MM.1S (cell line): ENCODE measurements around the gene MAP3K8.

Source experiments
- DNase-seq: peaks from one replicate; pipeline ENCODE4 v3.0.0-alpha.2; 2015
- H2AFZ ChIP-seq: fragments of 300-600 bp; sonication (generic); 2 replicates; pipeline ENCODE4 v1.6.0; 2016; ENCODE audit warnings: antibody characterized with exemption, low read length
- H3F3A ChIP-seq: fragments of 300-600 bp; sonication (generic); 2 replicates; pipeline ENCODE4 v1.6.1; 2016; ENCODE audit warnings: mild to moderate bottlenecking, antibody characterized with exemption, low read length, moderate library complexity, mixed read lengths; ENCODE audit not compliant: insufficient read depth
- H3K27ac ChIP-seq: fragments of 300-600 bp; sonication (generic); 2 replicates; pipeline ENCODE4 v1.5.1; 2016; ENCODE audit warnings: mild to moderate bottlenecking, low read length
- H3K27me3 ChIP-seq: fragments of 300-600 bp; sonication (generic); replicated peaks from 2 replicates; pipeline ENCODE4 v1.6.0; 2016; ENCODE audit warnings: low read length; ENCODE audit not compliant: insufficient read depth
- H3K36me3 ChIP-seq: fragments of 300-600 bp; sonication (generic); replicated peaks from 2 replicates; pipeline ENCODE4 v1.6.1; 2016; ENCODE audit warnings: mild to moderate bottlenecking, low read length, mixed read lengths; ENCODE audit not compliant: insufficient read depth
- H3K4me1 ChIP-seq: fragments of 300-600 bp; sonication (generic); 2 replicates; pipeline ENCODE4 v1.6.1; 2016; ENCODE audit warnings: low read length, mixed read lengths
- H3K4me2 ChIP-seq: fragments of 300-600 bp; sonication (generic); 2 replicates; pipeline ENCODE4 v1.6.0; 2016; ENCODE audit warnings: low read depth, low read length
- H3K4me3 ChIP-seq: fragments of 300-600 bp; sonication (generic); 2 replicates; pipeline ENCODE4 v1.5.1; 2016; ENCODE audit warnings: low read length, mixed read lengths
- H3K79me2 ChIP-seq: fragments of 300-600 bp; sonication (generic); 2 replicates; pipeline ENCODE4 v1.6.1; 2016; ENCODE audit warnings: mixed run types, low read length, mixed read lengths
- H3K9ac ChIP-seq: fragments of 300-600 bp; sonication (generic); 2 replicates; pipeline ENCODE4 v1.6.1; 2016; ENCODE audit warnings: low read length, mixed read lengths
- H3K9me2 ChIP-seq: fragments of 300-600 bp; sonication (generic); replicated peaks from 2 replicates; pipeline ENCODE4 v1.6.1; 2016; ENCODE audit warnings: mild to moderate bottlenecking, low read length, mixed read lengths; ENCODE audit not compliant: insufficient read depth
- H3K9me3 ChIP-seq: fragments of 300-600 bp; sonication (generic); replicated peaks from 2 replicates; pipeline ENCODE4 v1.6.1; 2016; ENCODE audit warnings: mild to moderate bottlenecking, low read length, mixed read lengths; ENCODE audit not compliant: insufficient read depth
- H4K20me1 ChIP-seq: fragments of 300-600 bp; sonication (generic); 2 replicates; pipeline ENCODE4 v1.6.1; 2016; ENCODE audit warnings: mild to moderate bottlenecking, low read length, moderate library complexity, mixed read lengths; ENCODE audit not compliant: insufficient read depth
- EZH2 ChIP-seq: fragments of 300-600 bp; sonication (generic); optimal IDR thresholded peaks from 2 replicates; pipeline ENCODE3; 2017; ENCODE audit warnings: low read depth, mild to moderate bottlenecking, antibody characterized with exemption, low read length, mixed read lengths
- EZH2phosphoT487 ChIP-seq: fragments of 300-600 bp; sonication (generic); IDR thresholded peaks from 2 replicates; pipeline ENCODE4 v1.6.1; 2018; ENCODE audit warnings: antibody characterized with exemption, low read length
- TF ChIP-seq, protein P1 (sequence below): fragments of 300-600 bp; sonication (generic); IDR thresholded peaks from 2 replicates; pipeline ENCODE4 v1.5.1; 2016; ENCODE audit warnings: antibody characterized with exemption, low read length, mixed read lengths

Gene MAP3K8

DNA sequence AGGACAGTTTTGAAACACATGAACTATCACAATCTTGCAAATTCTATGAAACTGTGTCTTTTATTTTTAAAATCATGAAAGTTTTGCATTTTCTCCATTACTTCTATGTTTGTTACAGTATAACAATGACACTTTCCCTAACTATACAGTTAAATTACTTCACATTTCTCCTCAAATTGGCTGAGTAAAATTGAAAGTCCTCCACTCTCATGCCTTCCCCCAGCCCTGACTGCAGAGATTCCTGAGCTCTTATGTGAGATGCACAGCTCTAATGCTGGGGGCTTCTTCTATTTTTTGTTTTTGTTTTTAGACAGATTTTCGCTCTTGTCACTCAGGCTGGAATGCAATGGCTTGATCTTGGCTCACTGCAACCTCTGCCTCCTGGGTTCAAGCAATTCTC lies 22.7 kb upstream of the MAP3K8 start:
- no peaks in the 10 kb centered on the region for H4K20me1 ChIP-seq
- no peaks in the 10 kb centered on the region for H3K9me2 ChIP-seq
- H3F3A ChIP-seq = no peaks in the 10 kb centered on the region
- no peak overlapping the region for H3K4me3 ChIP-seq
- H3K79me2 ChIP-seq = no peaks in the 10 kb centered on the region
- H3K9ac ChIP-seq = no peak overlapping the region
- H3K4me1 ChIP-seq = no peaks in the 10 kb centered on the region
- H3K27me3 ChIP-seq = no peaks in the 10 kb centered on the region
- H3K9me3 ChIP-seq = no peaks in the 10 kb centered on the region
- no peak overlapping the region for H3K27ac ChIP-seq
- no peak for DNase-seq
- TF ChIP-seq EZH2phosphoT487 (no peak), EZH2 (no peak)
- TF ChIP-seq, protein P1, sequence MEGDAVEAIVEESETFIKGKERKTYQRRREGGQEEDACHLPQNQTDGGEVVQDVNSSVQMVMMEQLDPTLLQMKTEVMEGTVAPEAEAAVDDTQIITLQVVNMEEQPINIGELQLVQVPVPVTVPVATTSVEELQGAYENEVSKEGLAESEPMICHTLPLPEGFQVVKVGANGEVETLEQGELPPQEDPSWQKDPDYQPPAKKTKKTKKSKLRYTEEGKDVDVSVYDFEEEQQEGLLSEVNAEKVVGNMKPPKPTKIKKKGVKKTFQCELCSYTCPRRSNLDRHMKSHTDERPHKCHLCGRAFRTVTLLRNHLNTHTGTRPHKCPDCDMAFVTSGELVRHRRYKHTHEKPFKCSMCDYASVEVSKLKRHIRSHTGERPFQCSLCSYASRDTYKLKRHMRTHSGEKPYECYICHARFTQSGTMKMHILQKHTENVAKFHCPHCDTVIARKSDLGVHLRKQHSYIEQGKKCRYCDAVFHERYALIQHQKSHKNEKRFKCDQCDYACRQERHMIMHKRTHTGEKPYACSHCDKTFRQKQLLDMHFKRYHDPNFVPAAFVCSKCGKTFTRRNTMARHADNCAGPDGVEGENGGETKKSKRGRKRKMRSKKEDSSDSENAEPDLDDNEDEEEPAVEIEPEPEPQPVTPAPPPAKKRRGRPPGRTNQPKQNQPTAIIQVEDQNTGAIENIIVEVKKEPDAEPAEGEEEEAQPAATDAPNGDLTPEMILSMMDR = no peak
- no peaks in the 10 kb centered on the region for H3K36me3 ChIP-seq
- H3K4me2 ChIP-seq = no peak overlapping the region
- H2AFZ ChIP-seq = no peak overlapping the region

DNA sequence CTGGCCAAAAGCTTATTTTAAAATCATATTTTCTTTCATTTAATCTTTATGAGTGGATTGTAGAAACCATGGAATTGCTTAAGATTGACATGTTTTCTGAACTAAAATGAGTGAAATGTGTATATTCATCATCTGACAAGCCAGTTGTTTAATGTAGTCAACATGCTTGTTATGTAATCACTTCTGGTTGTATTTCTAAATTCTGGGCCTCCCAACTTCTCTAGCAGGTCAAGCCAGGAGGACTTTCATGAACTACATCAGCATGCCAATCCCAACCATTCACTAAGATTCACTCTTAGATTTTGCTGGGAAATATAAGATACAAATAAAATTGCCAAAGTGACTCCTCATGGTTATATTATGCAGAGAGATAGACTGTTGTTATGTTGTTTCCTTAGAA lies 21.1 kb upstream of the MAP3K8 start:
- Histone ChIP-seq H2AFZ (no peak overlapping the region), H3K9me2 (no peaks in the 10 kb centered on the region), H3K27me3 (no peaks in the 10 kb centered on the region), H3K4me1 (no peaks in the 10 kb centered on the region), H3K79me2 (no peaks in the 10 kb centered on the region), H3K27ac (no peak overlapping the region), H3K4me3 (no peak overlapping the region), H3K36me3 (no peaks in the 10 kb centered on the region), H3F3A (no peaks in the 10 kb centered on the region), H3K9ac (no peak overlapping the region), H3K4me2 (no peak overlapping the region), H4K20me1 (no peaks in the 10 kb centered on the region), H3K9me3 (no peaks in the 10 kb centered on the region)
- no peak for DNase-seq
- TF ChIP-seq EZH2 (no peak), EZH2phosphoT487 (no peak)
- TF ChIP-seq, protein P1 = no peak

DNA sequence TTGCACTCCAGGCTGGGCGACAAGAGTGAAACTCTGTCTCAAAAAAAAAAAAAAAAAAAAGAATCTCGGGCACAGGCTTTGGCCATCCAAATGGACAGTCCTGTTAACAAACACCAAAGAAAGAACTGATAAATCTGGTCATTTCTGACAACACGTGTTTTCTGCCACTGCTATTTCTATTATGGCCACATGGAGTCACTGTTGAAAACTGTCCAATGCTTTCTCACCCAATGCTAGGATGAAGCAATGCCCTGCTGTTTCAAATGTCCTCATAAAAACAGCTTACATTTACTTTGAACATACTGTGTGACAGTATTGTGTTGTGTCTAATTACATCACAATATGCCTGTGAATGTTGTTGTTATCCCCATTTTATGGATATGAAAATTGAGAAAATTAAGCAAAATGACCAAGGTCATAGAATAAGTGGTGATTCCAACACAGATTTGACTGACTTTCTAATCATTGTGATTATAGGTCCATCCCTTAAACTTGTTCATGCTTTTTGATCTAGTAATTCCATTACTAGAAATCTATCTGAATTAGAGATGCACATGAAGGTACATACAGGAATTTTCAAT lies 19.9 kb upstream of the MAP3K8 start:
- Histone ChIP-seq H3K27ac (no peak overlapping the region), H3K9me3 (no peaks in the 10 kb centered on the region), H4K20me1 (no peaks in the 10 kb centered on the region), H3K27me3 (no peaks in the 10 kb centered on the region), H3K4me2 (no peak overlapping the region), H3K4me3 (no peak overlapping the region), H3K4me1 (peaks cover 5% of the 10 kb centered on the region), H2AFZ (no peak overlapping the region), H3K36me3 (no peaks in the 10 kb centered on the region), H3F3A (peaks cover 10% of the 10 kb centered on the region), H3K79me2 (no peaks in the 10 kb centered on the region), H3K9me2 (no peaks in the 10 kb centered on the region), H3K9ac (no peak overlapping the region)
- DNase-seq = peak; percentile 70
- TF ChIP-seq, protein P1 = peak; percentile 80
- TF ChIP-seq EZH2 = no peak
